Measurements from ENCODE around the gene FAM210A.

FAM210A gene

DNA sequence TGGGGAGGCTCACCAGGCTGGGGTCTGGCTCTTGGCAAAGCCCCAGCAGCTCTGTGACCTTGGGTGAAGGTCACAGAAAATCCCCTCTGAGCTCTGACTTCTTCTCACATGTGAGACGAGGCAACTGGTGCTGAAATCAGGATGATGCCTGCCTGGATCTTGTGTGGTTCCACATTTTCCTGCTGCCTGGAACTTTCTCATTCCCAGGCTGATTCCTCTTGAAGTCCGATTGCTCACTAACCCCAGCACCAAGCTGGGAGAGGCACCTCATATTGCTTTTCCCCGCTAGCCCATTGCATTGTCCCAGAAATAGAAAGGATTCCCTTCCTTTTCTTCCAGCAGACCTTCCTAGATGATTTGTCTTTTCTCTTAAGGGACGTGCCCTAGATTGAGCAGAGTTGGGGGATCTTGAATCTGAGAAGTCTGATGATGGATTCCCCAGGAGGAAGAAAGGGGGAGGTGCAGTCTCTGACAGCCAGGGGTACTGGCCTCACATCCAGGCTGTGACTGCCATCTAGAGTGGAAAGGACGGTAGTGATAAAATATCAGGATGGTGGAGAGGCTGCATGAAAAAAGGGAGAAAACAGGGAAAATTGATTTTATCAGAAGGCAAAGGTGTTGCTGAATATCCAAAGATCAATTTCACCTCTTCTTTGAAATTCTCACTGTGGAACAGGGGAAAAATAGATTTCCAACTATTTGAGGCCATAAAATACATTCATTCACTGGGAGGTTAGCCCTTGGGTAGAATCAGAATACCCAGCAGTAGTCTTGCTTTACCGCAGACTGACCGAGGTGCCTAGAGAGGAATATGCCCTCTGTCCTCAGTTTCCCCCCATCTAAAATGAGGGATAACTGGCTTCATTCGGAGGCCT, 96.3 kb downstream of the FAM210A start:
- TF ChIP-seq, protein P1, sequence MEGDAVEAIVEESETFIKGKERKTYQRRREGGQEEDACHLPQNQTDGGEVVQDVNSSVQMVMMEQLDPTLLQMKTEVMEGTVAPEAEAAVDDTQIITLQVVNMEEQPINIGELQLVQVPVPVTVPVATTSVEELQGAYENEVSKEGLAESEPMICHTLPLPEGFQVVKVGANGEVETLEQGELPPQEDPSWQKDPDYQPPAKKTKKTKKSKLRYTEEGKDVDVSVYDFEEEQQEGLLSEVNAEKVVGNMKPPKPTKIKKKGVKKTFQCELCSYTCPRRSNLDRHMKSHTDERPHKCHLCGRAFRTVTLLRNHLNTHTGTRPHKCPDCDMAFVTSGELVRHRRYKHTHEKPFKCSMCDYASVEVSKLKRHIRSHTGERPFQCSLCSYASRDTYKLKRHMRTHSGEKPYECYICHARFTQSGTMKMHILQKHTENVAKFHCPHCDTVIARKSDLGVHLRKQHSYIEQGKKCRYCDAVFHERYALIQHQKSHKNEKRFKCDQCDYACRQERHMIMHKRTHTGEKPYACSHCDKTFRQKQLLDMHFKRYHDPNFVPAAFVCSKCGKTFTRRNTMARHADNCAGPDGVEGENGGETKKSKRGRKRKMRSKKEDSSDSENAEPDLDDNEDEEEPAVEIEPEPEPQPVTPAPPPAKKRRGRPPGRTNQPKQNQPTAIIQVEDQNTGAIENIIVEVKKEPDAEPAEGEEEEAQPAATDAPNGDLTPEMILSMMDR (IDR thresholded peaks at IDR 0.05; ENCODE audit: extremely low read depth, missing control alignments), result peak; percentile 57
- peak; percentile 87 for DNase-seq (ENCODE audit: low spot score)

DNA sequence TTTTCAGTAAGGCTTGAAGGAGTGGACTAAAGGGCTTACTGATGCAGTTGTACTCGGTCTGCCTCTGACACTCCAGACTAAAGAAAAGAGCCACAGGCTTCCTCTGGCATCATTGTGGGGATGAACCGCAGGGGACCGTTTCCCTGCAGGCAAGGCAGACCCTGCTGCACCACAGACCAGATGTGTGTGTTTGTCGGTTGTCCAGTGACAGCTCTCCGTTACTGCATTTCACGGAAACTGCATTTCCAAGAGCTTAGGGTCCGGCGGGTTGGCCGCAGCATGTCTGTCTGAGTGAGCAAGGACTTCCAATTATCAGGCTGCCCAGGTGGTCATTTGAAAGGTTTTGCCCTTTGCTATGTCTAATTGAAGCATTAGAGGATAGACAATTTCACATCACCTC, 98.1 kb downstream of the FAM210A start:
- TF ChIP-seq, protein P1 (IDR thresholded peaks at IDR 0.05; ENCODE audit: extremely low read depth, missing control alignments), result no peak
- no peak for DNase-seq (ENCODE audit: low spot score)

DNA sequence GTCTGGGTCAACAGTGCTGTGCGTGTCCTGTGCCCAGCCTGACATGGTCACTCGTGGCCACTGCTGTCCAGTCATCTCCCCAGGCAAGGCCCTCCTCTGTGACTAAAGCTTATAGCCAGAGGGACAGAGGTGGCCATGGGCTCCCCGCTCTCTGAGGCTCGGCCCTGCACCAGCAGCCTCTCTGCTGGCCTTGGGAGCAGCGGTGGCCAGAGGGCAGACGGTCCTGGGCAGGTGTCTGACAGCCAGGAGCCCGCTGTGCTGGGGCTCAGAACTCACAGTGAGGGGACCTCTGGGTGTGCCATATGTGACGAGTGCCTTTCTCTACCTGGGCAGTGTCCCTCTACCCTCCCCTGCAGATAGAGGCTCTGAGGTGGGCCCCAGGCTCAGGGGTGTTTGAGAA, 98.7 kb downstream of the FAM210A start:
- TF ChIP-seq, protein P1 (IDR thresholded peaks at IDR 0.05; ENCODE audit: extremely low read depth, missing control alignments), result no peak
- no peak for DNase-seq (ENCODE audit: low spot score)

DNA sequence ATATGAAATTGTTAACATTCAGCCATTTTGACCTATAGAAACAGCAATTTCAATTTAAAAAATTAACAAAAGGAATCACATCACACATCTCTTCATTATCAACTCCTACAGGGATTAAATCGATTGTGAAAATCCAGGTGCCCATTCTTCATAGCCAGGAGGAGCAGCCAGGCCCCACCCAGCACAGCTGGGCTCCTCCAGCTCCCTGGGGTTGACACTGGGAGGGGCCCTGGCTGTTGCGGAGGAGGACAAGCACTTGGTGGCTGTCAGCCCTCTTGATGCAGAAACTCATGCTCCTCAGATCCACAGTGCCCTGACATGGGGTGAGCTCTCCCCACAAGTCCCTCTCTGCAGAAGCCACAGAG, 99.8 kb downstream of the FAM210A start:
- TF ChIP-seq, protein P1 (IDR thresholded peaks at IDR 0.05; ENCODE audit: extremely low read depth, missing control alignments), result no peak
- DNase-seq (ENCODE audit: low spot score), result no peak

DNA sequence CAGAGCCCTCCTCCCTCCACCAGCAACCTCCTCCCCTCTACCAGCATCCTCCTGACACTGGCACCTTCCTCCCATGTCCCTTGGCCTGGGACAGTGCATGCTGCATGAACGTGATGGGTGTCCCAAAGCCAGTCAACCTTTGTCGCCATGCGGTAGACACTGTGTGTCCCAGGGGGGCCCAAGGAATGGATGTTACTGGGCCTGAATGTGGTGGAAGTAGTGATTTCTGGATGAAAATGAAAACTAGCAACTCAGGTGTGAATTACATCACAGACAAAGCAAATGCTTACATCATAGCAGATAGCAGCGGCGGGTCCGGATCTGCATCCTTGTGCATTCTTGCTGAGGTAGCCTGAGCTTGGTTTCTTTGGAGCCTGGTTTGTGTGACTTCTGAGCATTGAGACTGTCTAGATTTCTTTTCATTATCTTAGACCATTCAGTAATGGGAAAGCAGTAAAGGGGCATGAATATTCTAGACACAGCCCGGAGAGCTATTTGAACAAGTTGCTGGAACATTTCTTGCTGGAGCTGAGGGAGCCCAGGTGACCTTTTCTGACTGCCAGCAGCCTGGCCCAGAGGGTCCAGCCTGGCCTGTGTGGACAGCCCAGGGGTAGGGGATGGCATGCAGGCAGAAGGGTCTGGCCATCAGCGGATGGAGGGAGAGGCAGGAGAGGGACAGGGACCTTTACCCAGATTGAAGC, 100.4 kb downstream of the FAM210A start:
- TF ChIP-seq, protein P1 (IDR thresholded peaks at IDR 0.05; ENCODE audit: extremely low read depth, missing control alignments), result no peak
- DNase-seq (ENCODE audit: low spot score), result no peak

DNA sequence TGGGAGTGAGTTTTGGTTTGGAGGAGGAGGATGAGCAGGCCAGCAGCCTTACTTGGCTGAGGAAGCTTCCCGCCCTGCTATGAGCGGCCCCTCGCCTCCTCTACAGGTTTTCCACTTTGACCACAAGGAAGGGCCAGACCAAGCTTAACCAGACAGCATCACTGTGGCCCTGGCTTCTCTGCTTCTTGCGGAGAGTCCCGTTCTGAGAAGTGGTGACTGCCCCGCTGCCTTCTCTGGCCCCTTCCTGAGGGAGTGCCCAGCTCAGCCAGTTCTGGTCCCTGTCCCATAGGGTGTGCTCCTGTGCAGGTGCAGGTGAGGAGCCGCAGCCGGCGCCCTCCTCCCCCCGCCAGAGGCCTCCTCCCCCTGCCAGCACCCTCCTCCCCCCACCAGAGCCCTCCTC, 101.0 kb downstream of the FAM210A start:
- DNase-seq (ENCODE audit: low spot score), result no peak
- TF ChIP-seq, protein P1 (IDR thresholded peaks at IDR 0.05; ENCODE audit: extremely low read depth, missing control alignments), result no peak

DNA sequence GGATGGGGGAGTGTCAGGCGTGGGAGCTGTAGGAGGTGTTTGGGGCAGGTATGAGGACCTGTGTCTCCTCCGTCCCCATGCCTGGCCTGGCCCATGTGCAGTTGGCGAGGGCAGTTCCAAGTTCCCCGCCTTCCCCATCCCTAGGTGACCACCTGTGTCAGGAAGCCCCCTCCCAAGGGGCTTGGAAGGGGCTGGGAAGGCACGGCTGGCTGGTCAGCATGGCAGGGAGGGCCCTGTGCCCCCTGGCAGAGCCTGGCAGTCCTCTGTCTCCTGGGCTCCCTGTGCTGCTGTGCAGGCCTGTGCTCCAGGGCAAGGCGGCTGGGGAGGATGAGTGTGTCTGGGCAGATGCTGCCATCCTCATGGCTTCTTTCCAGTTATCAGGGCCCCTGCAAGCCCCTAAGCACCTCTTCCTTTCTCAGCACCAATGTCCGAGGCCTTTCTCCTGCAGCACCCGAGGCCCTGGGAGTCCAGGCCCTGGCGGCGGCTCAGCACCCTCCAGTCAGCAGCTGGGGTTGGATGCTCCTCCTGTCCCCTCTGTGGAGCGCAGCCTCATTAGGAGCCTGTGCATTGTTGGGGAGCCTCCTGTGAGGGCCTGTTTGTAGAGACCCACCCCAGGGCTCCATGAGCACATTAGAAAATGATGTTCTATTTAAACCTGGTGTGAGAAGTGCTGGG, 101.7 kb downstream of the FAM210A start:
- TF ChIP-seq, protein P1 (IDR thresholded peaks at IDR 0.05; ENCODE audit: extremely low read depth, missing control alignments), result no peak
- no peak for DNase-seq (ENCODE audit: low spot score)
